ENCODE data around the gene MTCL1.
A peak's percentile ranks its signal among the peaks of the same experiment; 100 is the strongest.

Gene MTCL1

GRCh38 chr18:8842506-8842905 lies 137.2 kb downstream of the MTCL1 start:
- no peak for DNase-seq

GRCh38 chr18:8843005-8843404 lies 137.6 kb downstream of the MTCL1 start:
- no peak for DNase-seq

- DNase-seq: peak; percentile 22
Measured at GRCh38 chr18:8844721-8845148, 139.4 kb downstream of the MTCL1 start.

- DNase-seq: no peak
Measured at GRCh38 chr18:8845506-8845905, 140.2 kb downstream of the MTCL1 start.

- no peak for DNase-seq
Measured at GRCh38 chr18:8847066-8847755, 141.9 kb downstream of the MTCL1 start.

GRCh38 chr18:8847900-8848299 lies 142.5 kb downstream of the MTCL1 start:
- no peak for DNase-seq

- no peak for DNase-seq
Measured at GRCh38 chr18:8848541-8848940, 143.2 kb downstream of the MTCL1 start.

- no peak for DNase-seq
Measured at GRCh38 chr18:8849696-8850095, 144.3 kb downstream of the MTCL1 start.

- DNase-seq: no peak
Measured at GRCh38 chr18:8851659-8852058, 146.3 kb downstream of the MTCL1 start.

GRCh38 chr18:8854550-8854949 lies 149.2 kb downstream of the MTCL1 start:
- DNase-seq: no peak

GRCh38 chr18:8854962-8855361 lies 149.6 kb downstream of the MTCL1 start:
- no peak for DNase-seq

- DNase-seq: no peak
Measured at GRCh38 chr18:8856212-8856611, 150.9 kb downstream of the MTCL1 start.

GRCh38 chr18:8856769-8857393 lies 151.5 kb downstream of the MTCL1 start:
- no peak for DNase-seq

GRCh38 chr18:8857806-8858205 lies 152.4 kb downstream of the MTCL1 start:
- no peak for DNase-seq

GRCh38 chr18:8858888-8859511 lies 153.6 kb downstream of the MTCL1 start:
- no peak for DNase-seq

GRCh38 chr18:8860845-8861642 lies 155.7 kb downstream of the MTCL1 start:
- DNase-seq: no peak

GRCh38 chr18:8863427-8863826 lies 158.1 kb downstream of the MTCL1 start:
- no peak for DNase-seq

GRCh38 chr18:8865934-8866333 lies 160.6 kb downstream of the MTCL1 start:
- no peak for DNase-seq

- no peak for DNase-seq
Measured at GRCh38 chr18:8866679-8867078, 161.3 kb downstream of the MTCL1 start.

GRCh38 chr18:8868276-8868675 lies 162.9 kb downstream of the MTCL1 start:
- no peak for DNase-seq

GRCh38 chr18:8868779-8869415 lies 163.5 kb downstream of the MTCL1 start:
- no peak for DNase-seq

GRCh38 chr18:8869696-8870095 lies 164.3 kb downstream of the MTCL1 start:
- no peak for DNase-seq

GRCh38 chr18:8870528-8870927 lies 165.2 kb downstream of the MTCL1 start:
- DNase-seq: no peak

All from NCI-H2081 treated with DMSO at 0.1 percent for 48 hours (cell line).